Esophagus muscularis mucosa (tissue), 4 donors: Measurements from ENCODE around the gene C1QA. TPM values are rescaled to one million over a fixed set of nuclear protein-coding genes. Genes with fewer than 3 reads are reported as not detected.

ENCODE experiments used
- DNase-seq: peaks from one replicate; pipeline ENCODE4 v3.0.0-alpha.2; 2017; ENCODE audit errors: extremely low spot score
- H3K27ac ChIP-seq, 4 donors: fragments of 200-600 bp; sonication (generic); replicated peaks in 1 of 4; 1 replicate in 3 of 4; 2 replicates in 1 of 4; pipeline ENCODE4 v1.5.1; 2016 to 2019; ENCODE audit warnings: mild to moderate bottlenecking in 1 of 4
- H3K27me3 ChIP-seq, 4 donors: fragments of 200-600 bp; sonication (generic); one replicate each; pipeline versions ENCODE4 v1.5.1 to v1.6.0; 2016 to 2019
- H3K36me3 ChIP-seq, 4 donors: fragments of 200-600 bp; sonication (generic); one replicate each; pipeline ENCODE4 v1.5.1; 2016 to 2019
- H3K4me1 ChIP-seq, 4 donors: fragments of 200-600 bp; sonication (generic); one replicate each; pipeline ENCODE4 v1.5.1; 2016 to 2019
- H3K4me3 ChIP-seq, 4 donors: fragments of 200-600 bp; sonication (generic); 1 replicate in 2 of 4; 2 replicates in 2 of 4; pipeline ENCODE4 v1.5.1; 2016 to 2019; ENCODE audit warnings: mild to moderate bottlenecking in 4 of 4, moderate library complexity in 1 of 4
- H3K9me3 ChIP-seq, 4 donors: fragments of 200-600 bp; sonication (generic); 1 replicate in 3 of 4; 2 replicates in 1 of 4; pipeline ENCODE4 v1.5.1; 2016 to 2019
- CTCF ChIP-seq, 3 experiments: fragments of 200-600 bp in 2 of 3; fragments of 450-650 bp in 1 of 3; sonication (generic) in 2 of 3; IDR thresholded peaks; one replicate each; pipeline ENCODE4 v1.5.1; 2017 to 2019; ENCODE audit warnings: antibody characterized with exemption in 3 of 3, mild to moderate bottlenecking in 2 of 3, moderate library complexity in 1 of 3
- EP300 ChIP-seq: sonication (generic); formaldehyde crosslinking; IDR thresholded peaks from one replicate; pipeline ENCODE4 v1.6.1; 2017; ENCODE audit warnings: antibody characterized with exemption
- POLR2A ChIP-seq: fragments of 450-650 bp; IDR thresholded peaks from one replicate; pipeline ENCODE4 v1.6.1; 2017; ENCODE audit warnings: antibody characterized with exemption, moderate library complexity, mild to moderate bottlenecking, low read depth
- POLR2AphosphoS5 ChIP-seq, 2 donors: sonication (generic); formaldehyde crosslinking; IDR thresholded peaks; one replicate each; pipeline ENCODE4 v1.6.1; 2017; ENCODE audit warnings: antibody characterized with exemption in 2 of 2
- WGBS: methylation state at CpG from one replicate; pipeline ENCODE4 v1.1.5; 2018; 5-methylcytosine and 5-hydroxymethylcytosine counted together
- intact Hi-C: fragments of 100-400 bp; cut with DNase I; formaldehyde crosslinking; loops from one replicate; pipeline ENCODE4 v1.15.1; 2023
- total RNA-seq, 4 donors: library from RNA; depleted of rRNA; stranded (reverse); fragments of >200 nt; gene quantifications; one replicate each; pipeline versions ENCODE4 v1.1.0 to v1.2.1, GENCODE V29; 2016

The C1QA gene
- total RNA-seq, 4 donors from 2014 or later, result 132 to 359 (median 164) TPM

- intact Hi-C loops, result no loop called here
- Histone ChIP-seq H3K27me3 (peaks cover 0 to 98% (median 2%) of the 10 kb centered on the region in 4 donors), H3K4me3 (no peak overlapping the region), H3K27ac (no peak overlapping the region), H3K9me3 (no peaks in the 10 kb centered on the region), H3K36me3 (no peaks in the 10 kb centered on the region), H3K4me1 (no peaks in the 10 kb centered on the region)
- no peak for DNase-seq
- WGBS, result no CpG with 5 or more reads among the region's 4 CpGs
- TF ChIP-seq EP300 (no peak), POLR2AphosphoS5 (IDR thresholded peaks at IDR 0.05) (no peak), CTCF (IDR thresholded peaks at IDR 0.05) (no peak), POLR2A (no peak)
These were observed 14.7 kb upstream of the C1QA start for GRCh38 chr1:22621761-22622160.

DNA sequence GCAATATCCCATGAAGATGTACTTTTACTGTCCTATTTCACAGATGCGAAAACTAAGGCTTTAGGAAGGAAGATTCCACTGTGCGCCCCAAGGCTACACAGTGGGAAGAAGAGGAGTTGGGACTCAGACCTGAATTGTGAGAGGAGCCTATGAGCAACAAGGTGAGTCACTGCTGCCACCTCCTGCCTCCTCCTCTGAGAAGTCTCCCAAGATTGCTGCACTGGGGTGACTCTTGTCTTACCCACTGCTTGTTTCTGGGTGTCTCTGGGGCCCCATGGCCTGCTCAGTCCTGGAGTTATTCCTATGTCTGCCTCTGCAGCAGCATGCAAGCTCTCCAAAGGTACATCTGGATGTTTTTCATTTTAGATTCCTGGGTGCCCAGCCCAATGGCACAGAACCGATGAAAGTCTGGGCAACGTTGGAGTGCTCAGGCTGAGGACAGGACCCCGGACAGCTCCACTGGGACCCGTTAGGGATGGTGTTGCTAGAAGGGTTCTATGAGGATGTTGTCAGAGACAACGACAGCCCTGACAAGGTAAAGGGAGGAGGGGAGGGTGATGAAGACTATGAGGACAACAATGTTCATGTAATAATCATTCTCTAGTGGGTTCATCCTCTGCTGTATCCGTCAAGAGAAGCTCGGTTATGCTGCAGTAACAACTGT, 11.0 kb upstream of the C1QA start:
- H3K4me1 ChIP-seq, result no peaks in the 10 kb centered on the region
- intact Hi-C loops, result no loop called here
- WGBS, result 45% methylated on average over 6 of the region's 9 CpGs
- no peaks in the 10 kb centered on the region for H3K36me3 ChIP-seq
- H3K27ac ChIP-seq, result no peak overlapping the region
- peaks cover 0 to 87% (median 6%) of the 10 kb centered on the region in 4 donors for H3K27me3 ChIP-seq
- no peak for TF ChIP-seq POLR2AphosphoS5 (IDR thresholded peaks at IDR 0.05)
- no peak for TF ChIP-seq EP300
- no peak for TF ChIP-seq CTCF (IDR thresholded peaks at IDR 0.05)
- H3K4me3 ChIP-seq, result no peak overlapping the region
- H3K9me3 ChIP-seq, result no peaks in the 10 kb centered on the region
- DNase-seq, result no peak

DNA sequence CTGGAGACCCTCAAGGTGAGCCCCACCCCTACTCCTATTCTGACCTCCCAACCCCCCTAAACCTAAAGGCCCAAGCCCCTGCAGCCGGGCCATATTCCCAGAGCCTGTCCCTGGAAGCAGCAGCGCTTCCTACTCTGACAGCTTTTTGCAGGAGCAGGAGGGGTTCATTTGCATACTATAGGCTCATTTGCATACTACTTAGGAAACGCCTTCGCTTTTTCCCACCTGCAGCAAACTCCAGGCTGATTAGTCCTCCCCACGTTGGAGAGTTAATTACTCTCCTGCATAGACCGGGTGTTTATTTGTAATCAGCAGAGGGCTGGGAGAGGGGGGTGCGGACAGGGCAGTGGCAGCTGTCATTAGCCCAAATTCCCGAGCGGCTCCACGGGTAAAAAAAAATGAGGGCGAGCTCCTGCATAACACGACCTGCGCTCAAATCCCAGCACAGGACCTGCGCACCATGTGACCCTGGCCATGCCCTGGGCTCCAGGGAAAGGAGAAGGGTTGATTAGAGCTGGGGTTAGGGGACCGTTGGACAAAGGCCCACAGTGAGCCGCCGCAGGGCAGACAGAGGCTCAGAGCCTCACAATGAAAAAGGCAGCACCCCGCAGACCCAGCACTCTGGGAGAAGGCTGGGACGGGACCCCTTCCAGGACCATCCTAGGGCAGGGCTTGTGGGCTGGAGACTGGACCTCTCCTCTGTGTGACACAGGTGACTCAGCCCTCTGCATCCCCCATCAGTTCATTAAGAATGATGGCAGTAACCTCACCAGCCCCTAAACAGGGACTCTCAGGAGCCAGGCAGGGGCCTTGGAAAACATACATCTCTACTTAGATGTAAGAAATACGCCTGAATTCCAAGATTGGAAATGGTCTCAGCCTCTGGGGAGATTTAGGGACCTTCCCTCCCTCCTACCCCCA, 9.9 kb upstream of the C1QA start:
- WGBS, result 15% methylated on average over 16 of the region's 20 CpGs
- H3K9me3 ChIP-seq, result no peaks in the 10 kb centered on the region
- H3K27me3 ChIP-seq, result peaks cover 0 to 76% (median 6%) of the 10 kb centered on the region in 4 donors
- intact Hi-C loops, result no loop called here
- no peaks in the 10 kb centered on the region for H3K36me3 ChIP-seq
- TF ChIP-seq POLR2AphosphoS5 (IDR thresholded peaks at IDR 0.05) (no peak), POLR2A (no peak), CTCF (IDR thresholded peaks at IDR 0.05) (no peak), EP300 (no peak)
- no peak for DNase-seq
- H3K4me3 ChIP-seq, result no peak overlapping the region
- no peak overlapping the region for H3K27ac ChIP-seq
- H3K4me1 ChIP-seq, result no peaks in the 10 kb centered on the region

- intact Hi-C loops, result no loop called here
These were observed 9.1 kb upstream of the C1QA start for GRCh38 chr1:22627331-22627730.

More at GRCh38 chr1:22627331-22627730, 9.1 kb upstream of the C1QA start:
- no peak for TF ChIP-seq EP300
- no peak for TF ChIP-seq CTCF (IDR thresholded peaks at IDR 0.05)
- WGBS, result 45% methylated on average over 2 of the region's 5 CpGs
- Histone ChIP-seq H3K9me3 (no peaks in the 10 kb centered on the region), H3K4me1 (no peaks in the 10 kb centered on the region), H3K27ac (no peak overlapping the region), H3K4me3 (no peak overlapping the region), H3K36me3 (no peaks in the 10 kb centered on the region), H3K27me3 (peaks cover 0 to 69% (median 6%) of the 10 kb centered on the region in 4 donors)
- no peak for DNase-seq
